ENCODE data around the gene ELFN2. TPM values are rescaled to one million over a fixed set of nuclear protein-coding genes. Genes with fewer than 3 reads are reported as not detected.
A peak's percentile ranks its signal among the peaks of the same experiment; 100 is the strongest.

Gene ELFN2
- polyA plus RNA-seq, 3 donors: 0.01 TPM; not detected in 2

- Histone ChIP-seq H3K27ac (ENCODE audit: low read depth in 1 of 2, low read length in 2 of 2) (no peak overlapping the region), H2AFZ (ENCODE audit: insufficient read depth, low read depth, low read length, poor library complexity, severe bottlenecking) (no peak overlapping the region), H4K20me1 (ENCODE audit: insufficient read depth, low read length) (peaks cover 46% of the 10 kb centered on the region), H3K4me2 (replicated peaks; ENCODE audit: extremely low read depth, low read length, poor library complexity, severe bottlenecking) (no peak overlapping the region), H3K4me1 (ENCODE audit: control insufficient read depth in 1 of 2, insufficient read depth in 2 of 2, low read length in 2 of 2) (no peaks in the 10 kb centered on the region), H3K9ac (ENCODE audit: insufficient read depth, low read length, poor library complexity, severe bottlenecking) (no peak overlapping the region), H3K4me3 (replicated peaks in 1 of 3; ENCODE audit: low read depth in 2 of 3, low read length in 3 of 3) (no peak overlapping the region), H3K9me3 (replicated peaks in 1 of 2; ENCODE audit: control insufficient read depth in 1 of 2, insufficient read depth in 1 of 2, low read length in 2 of 2) (no peaks in the 10 kb centered on the region), H3K79me2 (ENCODE audit: insufficient read depth, low read length) (no peaks in the 10 kb centered on the region), H3K27me3 (ENCODE audit: control insufficient read depth in 2 of 2, insufficient read depth in 2 of 2, low read length in 2 of 2) (no peaks in the 10 kb centered on the region), H3K36me3 (replicated peaks in 1 of 2; ENCODE audit: control insufficient read depth in 1 of 2, insufficient read depth in 2 of 2, low read length in 2 of 2) (peaks cover 19 to 27% of the 10 kb centered on the region in 2 donors)
- Mint-ChIP-seq H3K36me3 (peaks cover 24 to 30% of the 10 kb centered on the region in 2 donors), H3K4me1 (no peaks in the 10 kb centered on the region), H3K4me3 (no peak overlapping the region), H3K27ac (peak overlapping the region in 1 of 7 donors; percentile 52), H3K27me3 (ENCODE audit: low read depth in 3 of 3) (no peaks in the 10 kb centered on the region), H3K9me3 (no peaks in the 10 kb centered on the region)
- TF ChIP-seq CTCF (IDR thresholded peaks at IDR 0.05): no peak
- intact Hi-C loops (cut with micrococcal nuclease): no loop called here
- no peak for DNase-seq
- no CpG with 5 or more reads among the region's 5 CpGs for whole genome bisulfite sequencing (ENCODE audit: insufficient coverage)
Measured at GRCh38 chr22:37462983-37463382, 35.7 kb upstream of the ELFN2 start.

GRCh38 chr22:37462436-37462835 is 35.2 kb upstream of the ELFN2 start:
- H3K27ac Mint-ChIP-seq: no peak overlapping the region
- Histone ChIP-seq H3K9me3 (replicated peaks in 1 of 2; ENCODE audit: control insufficient read depth in 1 of 2, insufficient read depth in 1 of 2, low read length in 2 of 2) (no peaks in the 10 kb centered on the region), H3K27me3 (ENCODE audit: control insufficient read depth in 2 of 2, insufficient read depth in 2 of 2, low read length in 2 of 2) (no peaks in the 10 kb centered on the region), H3K4me1 (ENCODE audit: control insufficient read depth in 1 of 2, insufficient read depth in 2 of 2, low read length in 2 of 2) (no peaks in the 10 kb centered on the region), H3K9ac (ENCODE audit: insufficient read depth, low read length, poor library complexity, severe bottlenecking) (no peak overlapping the region), H3K4me2 (replicated peaks; ENCODE audit: extremely low read depth, low read length, poor library complexity, severe bottlenecking) (no peak overlapping the region), H3K27ac (ENCODE audit: low read depth in 1 of 2, low read length in 2 of 2) (no peak overlapping the region), H3K36me3 (replicated peaks in 1 of 2; ENCODE audit: control insufficient read depth in 1 of 2, insufficient read depth in 2 of 2, low read length in 2 of 2) (peaks cover 14 to 22% of the 10 kb centered on the region in 2 donors), H2AFZ (ENCODE audit: insufficient read depth, low read depth, low read length, poor library complexity, severe bottlenecking) (no peak overlapping the region), H3K79me2 (ENCODE audit: insufficient read depth, low read length) (no peaks in the 10 kb centered on the region), H4K20me1 (ENCODE audit: insufficient read depth, low read length) (peaks cover 41% of the 10 kb centered on the region), H3K4me3 (replicated peaks in 1 of 3; ENCODE audit: low read depth in 2 of 3, low read length in 3 of 3) (no peak overlapping the region)
- no peak overlapping the region for H3K4me3 Mint-ChIP-seq
- H3K27me3 Mint-ChIP-seq (ENCODE audit: low read depth in 3 of 3): peaks cover 0 to 3% (median 0%) of the 10 kb centered on the region in 3 donors
- no peak for TF ChIP-seq CTCF (IDR thresholded peaks at IDR 0.05)
- no peak for DNase-seq
- no peaks in the 10 kb centered on the region for H3K4me1 Mint-ChIP-seq
- WGBS (ENCODE audit: insufficient coverage): 90% methylated on average over 4 of the region's 5 CpGs
- H3K36me3 Mint-ChIP-seq: peaks cover 20 to 25% of the 10 kb centered on the region in 2 donors
- intact Hi-C loops (cut with micrococcal nuclease): no loop called here
- no peaks in the 10 kb centered on the region for H3K9me3 Mint-ChIP-seq
